ENCODE data around the gene DENND10. TPM values are rescaled to one million over a fixed set of nuclear protein-coding genes. Genes with fewer than 3 reads are reported as not detected.
A peak's percentile ranks its signal among the peaks of the same experiment; 100 is the strongest.
"Not testable (repeated sequence)": the region's sequence is repeated elsewhere in the genome, so short reads cannot be mapped to it uniquely, and the experiment has no call there.

DENND10 gene
- total and polyA plus RNA-seq, 2 experiments from 2014 or later = 41.9 to 73.3 TPM

DNA sequence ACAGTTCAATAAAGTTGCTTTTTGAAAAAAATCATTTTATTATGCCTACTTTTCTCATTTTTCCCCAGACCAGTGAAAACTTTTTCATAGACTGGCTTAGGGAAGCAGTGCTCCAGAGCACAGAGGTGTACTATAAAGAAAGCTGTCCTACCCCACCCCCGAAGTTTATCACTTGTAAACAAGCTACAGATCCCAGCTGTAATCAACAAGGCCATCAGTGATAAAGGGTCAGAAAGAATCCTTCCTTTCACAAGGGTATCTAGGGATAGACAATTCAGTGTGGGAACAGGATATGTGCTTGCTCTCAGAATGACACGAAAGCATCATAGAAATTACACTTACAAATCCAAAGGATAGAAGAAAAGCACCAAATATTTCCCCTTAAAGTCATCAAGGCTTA is 70.2 kb downstream of the DENND10 start:
- Histone ChIP-seq H3K27ac (no peak overlapping the region), H3K36me3 (peaks cover 41% of the 10 kb centered on the region), H3K4me3 (no peak overlapping the region), H3K27me3 (no peaks in the 10 kb centered on the region), H3K4me1 (ENCODE audit: low read depth) (peaks cover 3% of the 10 kb centered on the region), H3K9me3 (ENCODE audit: low read depth) (no peaks in the 10 kb centered on the region)
- TF ChIP-seq, protein P1, sequence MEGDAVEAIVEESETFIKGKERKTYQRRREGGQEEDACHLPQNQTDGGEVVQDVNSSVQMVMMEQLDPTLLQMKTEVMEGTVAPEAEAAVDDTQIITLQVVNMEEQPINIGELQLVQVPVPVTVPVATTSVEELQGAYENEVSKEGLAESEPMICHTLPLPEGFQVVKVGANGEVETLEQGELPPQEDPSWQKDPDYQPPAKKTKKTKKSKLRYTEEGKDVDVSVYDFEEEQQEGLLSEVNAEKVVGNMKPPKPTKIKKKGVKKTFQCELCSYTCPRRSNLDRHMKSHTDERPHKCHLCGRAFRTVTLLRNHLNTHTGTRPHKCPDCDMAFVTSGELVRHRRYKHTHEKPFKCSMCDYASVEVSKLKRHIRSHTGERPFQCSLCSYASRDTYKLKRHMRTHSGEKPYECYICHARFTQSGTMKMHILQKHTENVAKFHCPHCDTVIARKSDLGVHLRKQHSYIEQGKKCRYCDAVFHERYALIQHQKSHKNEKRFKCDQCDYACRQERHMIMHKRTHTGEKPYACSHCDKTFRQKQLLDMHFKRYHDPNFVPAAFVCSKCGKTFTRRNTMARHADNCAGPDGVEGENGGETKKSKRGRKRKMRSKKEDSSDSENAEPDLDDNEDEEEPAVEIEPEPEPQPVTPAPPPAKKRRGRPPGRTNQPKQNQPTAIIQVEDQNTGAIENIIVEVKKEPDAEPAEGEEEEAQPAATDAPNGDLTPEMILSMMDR (IDR thresholded peaks at IDR 0.05; ENCODE audit: low read depth, low read length) = no peak
- no peak for DNase-seq (ENCODE audit: low read depth in 1 of 2, low spot score in 1 of 2)

GRCh38 chr10:119176166-119176565 is 72.3 kb downstream of the DENND10 start:
- Histone ChIP-seq H3K9me3 (ENCODE audit: low read depth) (no peaks in the 10 kb centered on the region), H3K27me3 (no peaks in the 10 kb centered on the region), H3K27ac (no peak overlapping the region), H3K36me3 (peaks cover 28% of the 10 kb centered on the region), H3K4me1 (ENCODE audit: low read depth) (peaks cover 3% of the 10 kb centered on the region), H3K4me3 (no peak overlapping the region)
- DNase-seq (ENCODE audit: low read depth in 1 of 2, low spot score in 1 of 2) = peak in 1 of 2 donors; percentile 40
- TF ChIP-seq, protein P1 (IDR thresholded peaks at IDR 0.05; ENCODE audit: low read depth, low read length) = no peak

- Histone ChIP-seq H3K9me3 (ENCODE audit: low read depth) (no peaks in the 10 kb centered on the region), H3K4me3 (peak overlapping the region; percentile 66), H3K36me3 (peaks cover 14% of the 10 kb centered on the region), H3K27ac (peak overlapping the region; percentile 90), H3K27me3 (no peaks in the 10 kb centered on the region), H3K4me1 (ENCODE audit: low read depth) (peaks cover 3% of the 10 kb centered on the region)
- TF ChIP-seq, protein P1 (IDR thresholded peaks at IDR 0.05; ENCODE audit: low read depth, low read length) = no peak
- DNase-seq (ENCODE audit: low read depth in 1 of 2, low spot score in 1 of 2) = no peak
Observed at GRCh38 chr10:119177708-119178371, 73.9 kb downstream of the DENND10 start.

GRCh38 chr10:119178372-119179119 is 74.6 kb downstream of the DENND10 start, which contains the start of gene PRDX3:
Gene PRDX3 (minus strand): TSS chr10:119178812. CDS start chr10:119178790, 22 bp downstream.
- Histone ChIP-seq H3K9me3 (ENCODE audit: low read depth) (no peaks in the 10 kb centered on the region), H3K36me3 (peaks cover 7% of the 10 kb centered on the region), H3K27me3 (no peaks in the 10 kb centered on the region), H3K27ac (peak within 1 kb of the TSS; percentile 90), H3K4me1 (ENCODE audit: low read depth) (peaks cover 3% of the 10 kb centered on the region), H3K4me3 (peak within 1 kb of the TSS; percentile 66)
- TF ChIP-seq, protein P1 (IDR thresholded peaks at IDR 0.05; ENCODE audit: low read depth, low read length) = peak; percentile 14
- peak; percentile 93 to 96 for DNase-seq (ENCODE audit: low read depth in 1 of 2, low spot score in 1 of 2)

DNA sequence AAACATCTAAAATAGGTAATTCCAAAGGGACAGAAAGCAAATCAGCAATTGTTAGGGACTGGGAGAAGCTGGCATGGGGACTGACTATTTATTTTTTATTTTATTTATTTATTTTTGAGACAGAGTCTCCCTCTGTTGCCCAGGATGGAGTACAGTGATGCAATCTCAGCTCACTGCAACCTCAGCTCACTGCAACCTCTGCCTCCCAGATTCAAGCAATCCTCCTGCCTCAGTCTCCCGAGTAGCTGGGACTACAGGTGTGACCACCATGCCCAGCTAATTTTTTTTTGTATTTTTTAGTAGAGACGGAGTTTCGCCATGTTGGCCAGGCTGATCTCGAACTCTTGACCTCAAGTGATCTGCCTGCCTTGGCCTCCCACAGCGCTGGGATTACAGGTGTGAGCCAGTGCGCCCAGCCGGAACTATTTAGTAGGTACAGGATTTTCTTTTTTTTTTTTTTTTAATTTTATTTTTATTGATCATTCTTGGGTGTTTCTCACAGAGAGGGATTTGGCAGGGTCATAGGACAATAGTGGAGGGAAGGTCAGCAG is 77.0 kb downstream of the DENND10 start:
- H3K36me3 ChIP-seq; H3K27me3 ChIP-seq; H3K4me1 ChIP-seq (ENCODE audit: low read depth); DNase-seq (ENCODE audit: low read depth in 1 of 2, low spot score in 1 of 2); H3K9me3 ChIP-seq (ENCODE audit: low read depth); H3K4me3 ChIP-seq; H3K27ac ChIP-seq: not testable (repeated sequence)
